K562 (cell line): ENCODE data around the gene ATXN3. TPM values are rescaled to one million over a fixed set of nuclear protein-coding genes. Genes with fewer than 3 reads are reported as not detected.

Experiments
- ATAC-seq: fragments of 200-7000 bp; cut with Tn5 transposase; 3 replicates; pipeline ENCODE4 v1.9.1; 2020; ENCODE audit warnings: moderate library complexity
- BruUV-seq: library from RNA; stranded (reverse); fragments of 400-500 nt; replicated peaks from 2 replicates; lab custom pipeline; 2021; lab: Mats Ljungman, UMichigan
- CTCF ChIA-PET: fragments of 300-600 bp; formaldehyde crosslinking; extraction: SDS; loops from one replicate; lab custom pipeline; 2021; ENCODE audit warnings: low intra/inter-chr PET ratio; lab: Yijun Ruan, JAX
- POLR2A ChIA-PET: fragments of 300-600, 350-650 bp; sonication (Branson Sonifier 250); formaldehyde crosslinking; extraction: SDS; loops from one replicate; lab custom pipeline; 2021; ENCODE audit warnings: antibody characterized with exemption, inconsistent platforms; lab: Yijun Ruan, JAX
- DNase-seq, 4 experiments: peaks; one replicate each; pipeline versions ENCODE4 v3.0.0 to v3.0.0-alpha.2; 2011 to 2018; ENCODE audit warnings: low spot score in 3 of 4, mixed read lengths in 3 of 4; ENCODE audit errors: extremely low read depth in 1 of 4
- FAIRE-seq: peaks from 2 replicates; lab custom pipeline; 2011; peaks lifted over from hg19 to GRCh38; lab: Jason Lieb, UNC
- H2AFZ ChIP-seq: 2 replicates; pipeline ENCODE4 v1.6.0; 2011; ENCODE audit warnings: low read depth, low read length, control low read depth, inconsistent platforms
- H3K27ac ChIP-seq: fragments of 200-600 bp; 3 replicates; pipeline ENCODE4 v1.8.0; 2011; ENCODE audit warnings: low read depth, mild to moderate bottlenecking, control low read depth, inconsistent platforms, low read length, moderate library complexity, mixed read lengths; ENCODE audit errors: extremely low read depth
- H3K27me3 ChIP-seq, 2 experiments: fragments of 300-600 bp in 1 of 2; 2 replicates in 1 of 2; 3 replicates in 1 of 2; pipeline versions ENCODE4 v1.6.0 to v1.8.0; 2011; ENCODE audit warnings: inconsistent platforms in 2 of 2, low read length in 2 of 2, mild to moderate bottlenecking in 1 of 2, mixed read lengths in 1 of 2, moderate library complexity in 1 of 2; ENCODE audit not compliant: control insufficient read depth in 2 of 2, insufficient read depth in 2 of 2
- H3K36me3 ChIP-seq: fragments of 300-600 bp; 3 replicates; pipeline ENCODE4 v1.8.0; 2011; ENCODE audit warnings: mild to moderate bottlenecking, low read length, inconsistent platforms; ENCODE audit not compliant: control insufficient read depth, insufficient read depth
- H3K4me1 ChIP-seq, 2 experiments: fragments of 200-600 bp in 1 of 2; replicated peaks in 1 of 2; 2 replicates in 1 of 2; 3 replicates in 1 of 2; pipeline versions ENCODE4 v1.5.1 to v1.8.0; 2011; ENCODE audit warnings: inconsistent platforms in 2 of 2, low read length in 2 of 2, mild to moderate bottlenecking in 1 of 2, mixed read lengths in 1 of 2, moderate library complexity in 1 of 2; ENCODE audit not compliant: control insufficient read depth in 2 of 2, insufficient read depth in 2 of 2
- H3K4me2 ChIP-seq: 2 replicates; pipeline ENCODE4 v1.6.1; 2011; ENCODE audit warnings: low read length, control low read depth, inconsistent platforms, mixed read lengths; ENCODE audit not compliant: insufficient read depth
- H3K4me3 ChIP-seq: fragments of 200-600 bp; sonication (generic), shearing (Covaris generic); 2 replicates; pipeline ENCODE4 v1.5.1; 2016; ENCODE audit warnings: control low read depth, inconsistent platforms
- H3K79me2 ChIP-seq: fragments of 200-600 bp; 3 replicates; pipeline ENCODE4 v1.8.0; 2011; ENCODE audit warnings: low read length, inconsistent platforms; ENCODE audit not compliant: control insufficient read depth, insufficient read depth
- H3K9ac ChIP-seq, 2 experiments: 2 replicates each; pipeline versions ENCODE4 v1.6.0 to v1.6.1; 2011; ENCODE audit warnings: low read depth in 2 of 2, low read length in 2 of 2, control low read depth in 1 of 2, inconsistent platforms in 1 of 2, mild to moderate bottlenecking in 1 of 2, mixed read lengths in 1 of 2; ENCODE audit not compliant: insufficient read depth in 1 of 2
- H3K9me1 ChIP-seq: one replicate; pipeline ENCODE4 v1.6.0; 2011; ENCODE audit warnings: inconsistent platforms, mild to moderate bottlenecking, low read length, moderate library complexity; ENCODE audit not compliant: control insufficient read depth, insufficient read depth
- H3K9me3 ChIP-seq: replicated peaks from 2 replicates; pipeline ENCODE4 v1.5.1; 2011; ENCODE audit warnings: low read depth, low read length, inconsistent platforms; ENCODE audit not compliant: control insufficient read depth, insufficient read depth
- H4K20me1 ChIP-seq: replicated peaks from 2 replicates; pipeline ENCODE4 v1.6.1; 2011; ENCODE audit warnings: low read length, inconsistent platforms, mixed read lengths; ENCODE audit not compliant: control insufficient read depth, insufficient read depth
- HLTF ChIP-seq: fragments of 450-650 bp; IDR thresholded peaks from 2 replicates; pipeline ENCODE4 v1.6.1; 2016
- POLR2G ChIP-seq: fragments of 200-400 bp; formaldehyde crosslinking; IDR thresholded peaks from 2 replicates; pipeline ENCODE4 v1.6.1; 2017; ENCODE audit warnings: low read depth, mild to moderate bottlenecking, antibody characterized with exemption, low read length, moderate library complexity
- U2AF1 ChIP-seq: fragments of 200-400 bp; formaldehyde crosslinking; optimal IDR thresholded peaks from 2 replicates; pipeline ENCODE3; 2017; ENCODE audit warnings: mild to moderate bottlenecking, low read depth, low read length, moderate library complexity
- WGBS: fragments of 100-300 bp; shearing (Covaris generic); methylation state at CpG from one replicate; pipeline ENCODE4 v1.1.6; 2016; ENCODE audit warnings: low coverage, mixed read lengths; ENCODE audit not compliant: insufficient coverage; ENCODE audit errors: missing lambda C conversion rate; 5-methylcytosine and 5-hydroxymethylcytosine counted together
- in situ Hi-C: fragments of 300-500 bp; cut with MboI; formaldehyde crosslinking; loops from 4 replicates; pipeline ENCODE4 v1.15.0; 2018; ENCODE audit warnings: inconsistent platforms, mixed read lengths
- intact Hi-C: fragments of 100-400 bp; cut with micrococcal nuclease; formaldehyde crosslinking; loops from 2 replicates; pipeline ENCODE4 v1.14.2; 2022
- polyA plus RNA-seq, 8 experiments: library from polyadenylated mRNA; depleted of rRNA in 4 of 8; stranded (reverse) in 5 of 8; unstranded in 3 of 8; fragments of >200 nt; fragmentation: Nextera tagmentation in 2 of 8; fragmentation: Illumina TruSeq in 1 of 8; extraction: Ambion mirVana in 2 of 8; extraction: Trizol in 1 of 8; gene quantifications; 2 replicates each; pipeline versions ENCODE4 v1.2.1 to v1.2.3, GENCODE V29; 2011 to 2014; ENCODE audit warnings: inconsistent platforms in 1 of 8, missing spikeins in 1 of 8
- total RNA-seq, 7 experiments: library from RNA; depleted of rRNA in 6 of 7; stranded (reverse); fragments of >200 nt in 6 of 7; fragmentation: Illumina TruSeq in 2 of 7; extraction: Trizol in 2 of 7; gene quantifications; 2 replicates each; pipeline versions ENCODE4 v1.2.1 to v1.2.3, GENCODE V29; 2011 to 2021; ENCODE audit warnings: low replicate concordance in 1 of 7

ATXN3 gene
- total and polyA plus RNA-seq, 9 of the 15 experiments (the other 6 are each of a cell fraction or from before 2014, with no cell fraction given), result 11.3 to 25.0 (median 14.6) TPM

GRCh38 chr14:92033906-92034687 is 72.3 kb downstream of the ATXN3 start:
- ChIA-PET POLR2A (interaction anchor here (2.0 kb wide), 1 partner anchor 12 kb away, joined by 7 read pairs; no protein-coding TSS in a partner anchor), CTCF (no interaction called here)
- Histone ChIP-seq H4K20me1 (peaks cover 4% of the 10 kb centered on the region; the same call in 1 of the 2 replicates), H3K27me3 (no peaks in the 10 kb centered on the region), H3K79me2 (peaks cover 43% of the 10 kb centered on the region), H3K4me1 (no peaks in the 10 kb centered on the region; a peak in 2 of 5 replicates), H3K9me3 (0 out of 2 replicates have a peak, but pooled peaks cover 2% of the 10 kb centered on the region), H3K27ac (no peak overlapping the region), H3K36me3 (peaks cover 15% of the 10 kb centered on the region; the same call in 1 of the 3 replicates), H3K9ac (no peak overlapping the region), H3K4me2 (no peak overlapping the region), H2AFZ (no peak overlapping the region), H3K4me3 (no peak overlapping the region), H3K9me1 (no peaks in the 10 kb centered on the region)
- WGBS, result 88% methylated on average over 7 of the region's 11 CpGs
- ATAC-seq, result no peak
- no peak for TF ChIP-seq POLR2G
- BruUV-seq, result no TSS peak
- in situ Hi-C loops, result no loop called here
- intact Hi-C loops, result no loop called here
- no peak for FAIRE-seq
- DNase-seq, result no peak

GRCh38 chr14:92033433-92033832 is 72.9 kb downstream of the ATXN3 start:
- no peak overlapping the region for H3K27ac ChIP-seq
- FAIRE-seq (no peak), ATAC-seq (no peak), DNase-seq (no peak)
- BruUV-seq, result no TSS peak
- H4K20me1 ChIP-seq, result peaks cover 4% of the 10 kb centered on the region; the same call in 1 of the 2 replicates
- in situ Hi-C loops (no loop called here), intact Hi-C loops (no loop called here)
- H3K79me2 ChIP-seq, result peaks cover 37% of the 10 kb centered on the region
- H3K9me1 ChIP-seq, result no peaks in the 10 kb centered on the region
- H3K9me3 ChIP-seq, result 0 out of 2 replicates have a peak, but pooled peaks cover 2% of the 10 kb centered on the region
- H3K4me2 ChIP-seq, result no peak overlapping the region
- WGBS, result 100% methylated on average over 1 of the region's 1 CpG
- no peaks in the 10 kb centered on the region; a peak in 2 of 5 replicates for H3K4me1 ChIP-seq
- H3K36me3 ChIP-seq, result peaks cover 18% of the 10 kb centered on the region; the same call in 1 of the 3 replicates
- CTCF ChIA-PET, result no interaction called here
- H3K27me3 ChIP-seq, result no peaks in the 10 kb centered on the region
- H3K9ac ChIP-seq, result no peak overlapping the region
- H2AFZ ChIP-seq, result no peak overlapping the region
- no peak overlapping the region for H3K4me3 ChIP-seq
- TF ChIP-seq U2AF1 (no peak), HLTF (peak; percentile 78; the same call in 1 of the 2 replicates)
- POLR2A ChIA-PET, result interaction anchor here (2.0 kb wide), 1 partner anchor 11 kb away, joined by 7 read pairs; no protein-coding TSS in a partner anchor
